Measurements from ENCODE around the gene TARBP2.

GRCh38 chr12:53467082-53467481 lies 34.0 kb upstream of the TARBP2 start:
- TF ChIP-seq EZH2phosphoT487 (IDR thresholded peaks at IDR 0.05; ENCODE audit: borderline replicate concordance, low read length) = no peak
- no peak for TF ChIP-seq EZH2 (IDR thresholded peaks at IDR 0.05; ENCODE audit: low read length, unreplicated experiment)
- TF ChIP-seq, protein P1, sequence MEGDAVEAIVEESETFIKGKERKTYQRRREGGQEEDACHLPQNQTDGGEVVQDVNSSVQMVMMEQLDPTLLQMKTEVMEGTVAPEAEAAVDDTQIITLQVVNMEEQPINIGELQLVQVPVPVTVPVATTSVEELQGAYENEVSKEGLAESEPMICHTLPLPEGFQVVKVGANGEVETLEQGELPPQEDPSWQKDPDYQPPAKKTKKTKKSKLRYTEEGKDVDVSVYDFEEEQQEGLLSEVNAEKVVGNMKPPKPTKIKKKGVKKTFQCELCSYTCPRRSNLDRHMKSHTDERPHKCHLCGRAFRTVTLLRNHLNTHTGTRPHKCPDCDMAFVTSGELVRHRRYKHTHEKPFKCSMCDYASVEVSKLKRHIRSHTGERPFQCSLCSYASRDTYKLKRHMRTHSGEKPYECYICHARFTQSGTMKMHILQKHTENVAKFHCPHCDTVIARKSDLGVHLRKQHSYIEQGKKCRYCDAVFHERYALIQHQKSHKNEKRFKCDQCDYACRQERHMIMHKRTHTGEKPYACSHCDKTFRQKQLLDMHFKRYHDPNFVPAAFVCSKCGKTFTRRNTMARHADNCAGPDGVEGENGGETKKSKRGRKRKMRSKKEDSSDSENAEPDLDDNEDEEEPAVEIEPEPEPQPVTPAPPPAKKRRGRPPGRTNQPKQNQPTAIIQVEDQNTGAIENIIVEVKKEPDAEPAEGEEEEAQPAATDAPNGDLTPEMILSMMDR (conservative IDR thresholded peaks at IDR 0.05; ENCODE audit: low read depth, low read length) = no peak

Measured in PC-3 (cell line).